ENCODE results near the gene FHIT.

Gene FHIT

DNA sequence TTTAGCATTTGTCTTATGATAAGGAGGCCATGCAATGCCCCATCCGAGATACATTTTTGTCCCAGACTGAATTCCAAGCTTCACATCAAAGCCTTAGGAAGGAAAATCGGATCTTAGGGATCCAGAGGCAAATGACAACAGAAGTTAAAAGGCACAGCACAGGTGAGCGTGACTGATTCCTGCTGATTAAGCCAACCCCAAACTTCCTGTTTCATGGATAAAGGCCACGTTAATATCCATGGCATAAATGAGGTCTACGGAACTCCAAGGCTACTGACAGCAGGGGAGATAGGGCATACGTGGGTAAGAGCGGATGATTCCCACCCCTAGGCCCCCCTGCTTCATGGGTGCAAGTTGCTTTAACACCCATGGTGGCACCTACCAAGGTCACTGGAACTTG lies 471.6 kb downstream of the FHIT start:
- H3K4me3 ChIP-seq (ENCODE audit: low read depth, low read length), result no peak overlapping the region
- TF ChIP-seq CTCF (IDR thresholded peaks at IDR 0.05; ENCODE audit: borderline replicate concordance, insufficient read depth, low read depth, low read length), result no peak

DNA sequence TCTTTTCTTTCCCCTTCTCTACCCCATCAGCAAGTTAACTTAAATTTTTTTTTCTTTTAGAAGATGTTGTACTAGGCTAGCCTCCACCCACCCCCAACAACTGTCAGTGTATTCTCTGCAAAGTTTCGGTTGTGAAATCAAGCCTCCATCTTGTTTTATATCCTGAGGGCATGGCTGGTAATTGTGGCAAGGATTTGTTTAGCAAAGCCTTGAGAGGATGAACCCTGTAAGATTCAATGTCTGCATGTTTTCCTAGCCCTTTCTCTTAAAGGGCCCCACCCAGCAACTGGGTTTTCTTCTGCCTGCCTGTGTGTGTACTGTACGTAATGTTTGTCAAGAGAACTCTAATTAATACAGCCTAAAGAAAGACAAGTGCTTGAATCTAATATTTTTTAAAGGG lies 475.3 kb downstream of the FHIT start:
- no peak for TF ChIP-seq CTCF (IDR thresholded peaks at IDR 0.05; ENCODE audit: borderline replicate concordance, insufficient read depth, low read depth, low read length)
- H3K4me3 ChIP-seq (ENCODE audit: low read depth, low read length), result no peak overlapping the region

DNA sequence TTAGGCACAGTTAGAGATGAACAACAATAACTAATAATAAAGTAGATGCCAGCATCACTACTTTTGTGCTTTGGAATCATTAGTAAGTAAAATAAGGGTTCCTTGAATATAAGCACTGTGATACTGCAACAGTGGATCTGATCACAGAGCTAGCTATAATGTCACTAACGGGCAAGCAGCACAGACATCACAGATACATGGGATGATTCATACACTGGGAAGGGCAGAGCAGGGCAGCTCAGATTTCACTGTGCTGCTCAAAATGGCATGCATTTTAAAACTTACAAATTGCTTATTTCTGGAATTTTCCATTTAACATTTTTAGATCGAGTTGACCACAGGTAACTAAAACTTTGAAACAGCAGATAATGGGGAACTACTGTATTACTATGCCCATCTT lies 476.6 kb downstream of the FHIT start:
- TF ChIP-seq CTCF (IDR thresholded peaks at IDR 0.05; ENCODE audit: borderline replicate concordance, insufficient read depth, low read depth, low read length), result no peak
- H3K4me3 ChIP-seq (ENCODE audit: low read depth, low read length), result no peak overlapping the region

DNA sequence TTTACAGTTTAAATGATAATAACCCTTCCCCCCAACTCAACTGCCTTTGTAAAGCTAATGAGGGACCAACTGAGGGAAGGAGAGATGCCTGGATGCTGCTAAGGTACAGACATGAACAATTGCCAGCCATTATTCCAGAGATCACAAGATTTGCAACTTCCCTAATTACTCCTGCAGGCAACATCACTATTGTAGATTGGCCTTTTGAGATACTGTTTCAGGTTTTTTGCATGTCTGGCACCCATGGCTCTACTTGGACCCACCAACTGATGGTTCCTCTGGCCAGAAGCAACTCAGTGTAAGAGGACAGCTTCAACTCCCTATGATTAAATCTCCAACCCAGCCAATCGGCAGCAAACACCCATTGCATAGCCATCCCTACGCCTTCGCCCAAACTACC lies 478.7 kb downstream of the FHIT start:
- no peak overlapping the region for H3K4me3 ChIP-seq (ENCODE audit: low read depth, low read length)
- no peak for TF ChIP-seq CTCF (IDR thresholded peaks at IDR 0.05; ENCODE audit: borderline replicate concordance, insufficient read depth, low read depth, low read length)

- TF ChIP-seq CTCF (IDR thresholded peaks at IDR 0.05; ENCODE audit: borderline replicate concordance, insufficient read depth, low read depth, low read length), result no peak
- H3K4me3 ChIP-seq (ENCODE audit: low read depth, low read length), result no peak overlapping the region
These were observed 479.5 kb downstream of the FHIT start for GRCh38 chr3:60771766-60772165.

DNA sequence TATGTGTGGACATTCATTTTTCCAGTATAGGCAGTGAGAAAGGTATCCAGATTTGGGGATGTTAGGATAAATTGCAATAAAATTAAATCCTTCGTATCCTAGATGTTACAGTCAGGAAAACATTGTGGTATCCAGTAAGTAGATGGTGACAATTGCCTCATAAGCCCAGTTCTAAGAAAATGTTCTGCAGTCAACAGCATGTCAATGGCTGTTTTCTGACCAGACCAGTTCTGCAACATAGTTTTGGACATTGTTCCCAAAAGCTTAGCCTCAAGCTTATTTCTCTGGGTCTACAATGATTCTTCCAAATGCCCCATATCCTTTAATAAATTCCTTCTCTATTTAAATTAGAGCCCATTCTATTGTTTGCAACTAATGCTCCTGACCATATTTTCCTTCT lies 480.7 kb downstream of the FHIT start:
- no peak overlapping the region for H3K4me3 ChIP-seq (ENCODE audit: low read depth, low read length)
- no peak for TF ChIP-seq CTCF (IDR thresholded peaks at IDR 0.05; ENCODE audit: borderline replicate concordance, insufficient read depth, low read depth, low read length)

- no peak overlapping the region for H3K4me3 ChIP-seq (ENCODE audit: low read depth, low read length)
- TF ChIP-seq CTCF (IDR thresholded peaks at IDR 0.05; ENCODE audit: borderline replicate concordance, insufficient read depth, low read depth, low read length), result no peak
These were observed 483.7 kb downstream of the FHIT start for GRCh38 chr3:60767536-60767935.
